Stomach smooth muscle (tissue), 2 donors: ENCODE results near the gene TRIOBP.
"Not testable (repeated sequence)": the region's sequence is repeated elsewhere in the genome, so short reads cannot be mapped to it uniquely, and the experiment has no call there.

Experiments
- H3K27ac ChIP-seq: one replicate; pipeline ENCODE4 v1.7.0; 2013; ENCODE audit warnings: mild to moderate bottlenecking, low read length, inconsistent platforms
- H3K27me3 ChIP-seq, 2 donors: one replicate each; pipeline ENCODE4 v1.7.0; 2013; ENCODE audit warnings: low read length in 2 of 2; ENCODE audit not compliant: insufficient read depth in 2 of 2, control insufficient read depth in 1 of 2
- H3K36me3 ChIP-seq, 2 donors: one replicate each; pipeline ENCODE4 v1.7.0; 2013; ENCODE audit warnings: low read length in 2 of 2; ENCODE audit not compliant: control insufficient read depth in 2 of 2, insufficient read depth in 2 of 2
- H3K4me1 ChIP-seq: one replicate; pipeline ENCODE4 v1.7.0; 2013; ENCODE audit warnings: low read length; ENCODE audit not compliant: control insufficient read depth, insufficient read depth
- H3K4me3 ChIP-seq, 2 donors: one replicate each; pipeline ENCODE4 v1.7.0; 2013; ENCODE audit warnings: low read length in 2 of 2
- H3K9ac ChIP-seq, 2 donors: one replicate each; pipeline ENCODE4 v1.7.0; 2013; ENCODE audit warnings: low read length in 2 of 2, mild to moderate bottlenecking in 1 of 2
- H3K9me3 ChIP-seq, 2 donors: one replicate each; pipeline ENCODE4 v1.7.0; 2013; ENCODE audit warnings: low read length in 2 of 2; ENCODE audit not compliant: control insufficient read depth in 2 of 2
- donor health status: healthy.
- donor health status: Pancreatic carcinoma.

Gene TRIOBP

GRCh38 chr22:37680191-37680851 is 16.5 kb upstream of the TRIOBP start:
- peaks cover 8 to 11% of the 10 kb centered on the region in 2 donors for H3K36me3 ChIP-seq
- H3K9me3 ChIP-seq = no peaks in the 10 kb centered on the region
- H3K4me3 ChIP-seq = no peak overlapping the region
- no peak overlapping the region for H3K9ac ChIP-seq
- peak overlapping the region; percentile 18 for H3K27ac ChIP-seq
- H3K4me1 ChIP-seq = peaks cover 39% of the 10 kb centered on the region
- H3K27me3 ChIP-seq = no peaks in the 10 kb centered on the region

- peaks cover 8 to 11% of the 10 kb centered on the region in 2 donors for H3K36me3 ChIP-seq
- H3K9ac ChIP-seq = no peak overlapping the region
- no peaks in the 10 kb centered on the region for H3K9me3 ChIP-seq
- peaks cover 37% of the 10 kb centered on the region for H3K4me1 ChIP-seq
- peak overlapping the region; percentile 18 for H3K27ac ChIP-seq
- no peak overlapping the region for H3K4me3 ChIP-seq
- no peaks in the 10 kb centered on the region for H3K27me3 ChIP-seq
Measured at GRCh38 chr22:37681001-37681424, 15.8 kb upstream of the TRIOBP start.

- Histone ChIP-seq H3K9me3 (no peaks in the 10 kb centered on the region), H3K4me1 (peaks cover 38% of the 10 kb centered on the region), H3K9ac (peak overlapping the region in 1 of 2 donors; percentile 5), H3K4me3 (no peak overlapping the region), H3K27me3 (no peaks in the 10 kb centered on the region), H3K27ac (no peak overlapping the region), H3K36me3 (peaks cover 8 to 11% of the 10 kb centered on the region in 2 donors)
Measured at GRCh38 chr22:37681556-37682049, 15.2 kb upstream of the TRIOBP start.

GRCh38 chr22:37684803-37685615 is 11.8 kb upstream of the TRIOBP start:
- Histone ChIP-seq H3K9me3 (no peaks in the 10 kb centered on the region), H3K36me3 (peaks cover 14% of the 10 kb centered on the region in 2 donors), H3K9ac (no peak overlapping the region), H3K27me3 (no peaks in the 10 kb centered on the region), H3K27ac (no peak overlapping the region), H3K4me1 (peaks cover 28% of the 10 kb centered on the region), H3K4me3 (no peak overlapping the region)

- Histone ChIP-seq H3K9me3 (no peaks in the 10 kb centered on the region), H3K27me3 (no peaks in the 10 kb centered on the region), H3K36me3 (peaks cover 18 to 20% of the 10 kb centered on the region in 2 donors), H3K9ac (peak within 1 kb of the TSS; percentile 91 to 92), H3K4me3 (peak within 1 kb of the TSS; percentile 97), H3K27ac (peak within 1 kb of the TSS; percentile 80), H3K4me1 (peaks cover 20% of the 10 kb centered on the region)
Measured at GRCh38 chr22:37686002-37686982, 10.6 kb upstream of the TRIOBP start, which contains the start of gene NOL12. NOL12 (plus strand) TSS chr22:37686343; CDS start chr22:37686393, 50 bp downstream.

GRCh38 chr22:37690407-37690806 is 6.4 kb upstream of the TRIOBP start:
- no peak overlapping the region for H3K9ac ChIP-seq
- H3K36me3 ChIP-seq = peaks cover 35 to 37% of the 10 kb centered on the region in 2 donors
- H3K27ac ChIP-seq = no peak overlapping the region
- peaks cover 14% of the 10 kb centered on the region for H3K4me1 ChIP-seq
- H3K27me3 ChIP-seq = no peaks in the 10 kb centered on the region
- H3K9me3 ChIP-seq = no peaks in the 10 kb centered on the region
- no peak overlapping the region for H3K4me3 ChIP-seq

GRCh38 chr22:37690901-37691504 is 5.8 kb upstream of the TRIOBP start:
- Histone ChIP-seq H3K36me3 (peaks cover 35 to 37% of the 10 kb centered on the region in 2 donors), H3K27me3 (no peaks in the 10 kb centered on the region), H3K9me3 (no peaks in the 10 kb centered on the region), H3K4me1 (peaks cover 17% of the 10 kb centered on the region), H3K9ac (no peak overlapping the region), H3K4me3 (no peak overlapping the region), H3K27ac (no peak overlapping the region)

GRCh38 chr22:37692627-37693285 is 4.1 kb upstream of the TRIOBP start:
- Histone ChIP-seq H3K4me1 (peaks cover 13% of the 10 kb centered on the region), H3K27me3 (no peaks in the 10 kb centered on the region), H3K4me3 (no peak overlapping the region), H3K9ac (no peak overlapping the region), H3K36me3 (peaks cover 35 to 37% of the 10 kb centered on the region in 2 donors), H3K9me3 (no peaks in the 10 kb centered on the region), H3K27ac (no peak overlapping the region)

- H3K9ac ChIP-seq, H3K27me3 ChIP-seq, H3K4me3 ChIP-seq, H3K27ac ChIP-seq, H3K9me3 ChIP-seq: not testable (repeated sequence)
- Histone ChIP-seq H3K4me1 (peaks cover 13% of the 10 kb centered on the region), H3K36me3 (peaks cover 25 to 27% of the 10 kb centered on the region in 2 donors)
Measured at GRCh38 chr22:37694131-37694530, 2.7 kb upstream of the TRIOBP start.
